BLaER1 treated with 17β-estradiol and CSF1 and Interleukin-3, amounts not matched to agents 10 nM and 100 nM (cell line): ENCODE measurements around the gene COL23A1.

Experiments
- H3K27ac ChIP-seq, 11 experiments: shearing (Covaris generic); formaldehyde crosslinking; 2 replicates each; pipeline ENCODE4 v1.8.1; 2022
- H3K27me3 ChIP-seq, 11 experiments: shearing (Covaris generic); formaldehyde crosslinking; 2 replicates each; pipeline ENCODE4 v1.8.1; 2022
- H3K36me3 ChIP-seq, 11 experiments: shearing (Covaris generic); formaldehyde crosslinking; 2 replicates each; pipeline ENCODE4 v1.8.1; 2022
- H3K4me1 ChIP-seq, 10 experiments: shearing (Covaris generic); formaldehyde crosslinking; 2 replicates each; pipeline ENCODE4 v1.8.1; 2022
- H3K4me2 ChIP-seq, 11 experiments: shearing (Covaris generic); formaldehyde crosslinking; 2 replicates each; pipeline ENCODE4 v1.8.1; 2022
- H3K4me3 ChIP-seq, 10 experiments: shearing (Covaris generic); formaldehyde crosslinking; 2 replicates each; pipeline ENCODE4 v1.8.1; 2022
- H3K9ac ChIP-seq, 11 experiments: shearing (Covaris generic); formaldehyde crosslinking; 2 replicates each; pipeline ENCODE4 v1.8.1; 2022
- H3K9me3 ChIP-seq, 11 experiments: shearing (Covaris generic); formaldehyde crosslinking; replicated peaks in 1 of 11; 2 replicates each; pipeline ENCODE4 v1.8.1; 2022
- H4K20me1 ChIP-seq, 11 experiments: shearing (Covaris generic); formaldehyde crosslinking; 2 replicates each; pipeline ENCODE4 v1.8.1; 2022
- Cebpa-rat ChIP-seq, 11 experiments: shearing (Covaris generic); IDR thresholded peaks; 2 replicates each; pipeline ENCODE4 v1.8.1; 2022

Gene COL23A1

GRCh38 chr5:178416919-178417318 is 173.3 kb downstream of the COL23A1 start:
- H3K4me1 ChIP-seq: peaks cover 14 to 42% (median 32%) of the 10 kb centered on the region in 10 experiments
- H3K4me2 ChIP-seq: peak overlapping the region; percentile 52 to 81 (median 73)
- TF ChIP-seq Cebpa-rat (IDR thresholded peaks at IDR 0.05): no peak
- no peak overlapping the region for H3K9ac ChIP-seq
- no peak overlapping the region for H3K27ac ChIP-seq
- H3K9me3 ChIP-seq: no peaks in the 10 kb centered on the region
- H3K27me3 ChIP-seq: peaks cover 0 to 18% (median 0%) of the 10 kb centered on the region in 11 experiments; a peak in 3 of 22 replicates
- H3K4me3 ChIP-seq: no peak overlapping the region
- no peaks in the 10 kb centered on the region for H3K36me3 ChIP-seq
- H4K20me1 ChIP-seq: peaks cover 0 to 14% (median 0%) of the 10 kb centered on the region in 11 experiments; a peak in 1 of 22 replicates

- peaks cover 0 to 18% (median 0%) of the 10 kb centered on the region in 11 experiments; a peak in 3 of 22 replicates for H3K27me3 ChIP-seq
- no peaks in the 10 kb centered on the region for H3K36me3 ChIP-seq
- H3K4me1 ChIP-seq: peaks cover 14 to 42% (median 32%) of the 10 kb centered on the region in 10 experiments
- H3K4me2 ChIP-seq: peak overlapping the region in 10 of 11 experiments; percentile 52 to 81 (median 72); a peak in 15 of 22 replicates
- H3K9ac ChIP-seq: no peak overlapping the region
- H3K4me3 ChIP-seq: no peak overlapping the region
- no peaks in the 10 kb centered on the region for H3K9me3 ChIP-seq
- no peak for TF ChIP-seq Cebpa-rat (IDR thresholded peaks at IDR 0.05)
- peaks cover 0 to 14% (median 0%) of the 10 kb centered on the region in 11 experiments; a peak in 1 of 22 replicates for H4K20me1 ChIP-seq
- H3K27ac ChIP-seq: no peak overlapping the region
Measured at GRCh38 chr5:178416206-178416882, 173.8 kb downstream of the COL23A1 start.

- Histone ChIP-seq H3K4me3 (no peak overlapping the region), H3K4me1 (peaks cover 18 to 38% (median 27%) of the 10 kb centered on the region in 10 experiments), H3K27ac (no peak overlapping the region), H4K20me1 (peaks cover 0 to 14% (median 0%) of the 10 kb centered on the region in 11 experiments; a peak in 1 of 22 replicates), H3K9ac (no peak overlapping the region), H3K36me3 (no peaks in the 10 kb centered on the region), H3K4me2 (no peak overlapping the region), H3K9me3 (peaks cover 0 to 2% (median 0%) of the 10 kb centered on the region in 11 experiments; a peak in 2 of 22 replicates), H3K27me3 (peaks cover 0 to 18% (median 0%) of the 10 kb centered on the region in 11 experiments; a peak in 3 of 22 replicates)
- no peak for TF ChIP-seq Cebpa-rat (IDR thresholded peaks at IDR 0.05)
Measured at GRCh38 chr5:178415353-178415752, 174.8 kb downstream of the COL23A1 start.

GRCh38 chr5:178413988-178414387 is 176.2 kb downstream of the COL23A1 start:
- TF ChIP-seq Cebpa-rat (IDR thresholded peaks at IDR 0.05): no peak
- H3K4me2 ChIP-seq: 0 out of 22 replicates have a peak overlapping the region, but pooled peaks of 1 of the 11 experiments have one; percentile 6
- H4K20me1 ChIP-seq: peaks cover 0 to 14% (median 0%) of the 10 kb centered on the region in 11 experiments; a peak in 1 of 22 replicates
- H3K9ac ChIP-seq: no peak overlapping the region
- H3K36me3 ChIP-seq: no peaks in the 10 kb centered on the region
- no peak overlapping the region for H3K27ac ChIP-seq
- H3K9me3 ChIP-seq: peaks cover 0 to 7% (median 0%) of the 10 kb centered on the region in 11 experiments; a peak in 4 of 22 replicates
- no peak overlapping the region for H3K4me3 ChIP-seq
- H3K4me1 ChIP-seq: peaks cover 18 to 30% (median 23%) of the 10 kb centered on the region in 10 experiments
- H3K27me3 ChIP-seq: peaks cover 0 to 18% (median 0%) of the 10 kb centered on the region in 11 experiments; a peak in 3 of 22 replicates

GRCh38 chr5:178411083-178411482 is 179.1 kb downstream of the COL23A1 start:
- peaks cover 0 to 5% (median 0%) of the 10 kb centered on the region in 11 experiments; a peak in 3 of 22 replicates for H3K27me3 ChIP-seq

GRCh38 chr5:178407646-178408045 is 182.5 kb downstream of the COL23A1 start:
- TF ChIP-seq Cebpa-rat (IDR thresholded peaks at IDR 0.05): no peak
- Histone ChIP-seq H3K4me1 (peaks cover 0 to 15% (median 0%) of the 10 kb centered on the region in 10 experiments; a peak in 4 of 20 replicates), H3K36me3 (no peaks in the 10 kb centered on the region)

More at GRCh38 chr5:178411083-178411482, 179.1 kb downstream of the COL23A1 start:
- Histone ChIP-seq H3K9me3 (peaks cover 21 to 36% (median 27%) of the 10 kb centered on the region in 11 experiments), H4K20me1 (peaks cover 0 to 11% (median 0%) of the 10 kb centered on the region in 11 experiments; a peak in 1 of 22 replicates), H3K27ac (no peak overlapping the region), H3K4me3 (no peak overlapping the region), H3K4me1 (peaks cover 0 to 12% (median 0%) of the 10 kb centered on the region in 10 experiments; a peak in 4 of 20 replicates), H3K9ac (no peak overlapping the region), H3K36me3 (no peaks in the 10 kb centered on the region), H3K4me2 (no peak overlapping the region)
- TF ChIP-seq Cebpa-rat (IDR thresholded peaks at IDR 0.05): no peak

GRCh38 chr5:178404987-178405386 is 185.2 kb downstream of the COL23A1 start:
- H3K9ac ChIP-seq: no peak overlapping the region

More at GRCh38 chr5:178407646-178408045, 182.5 kb downstream of the COL23A1 start:
- Histone ChIP-seq H3K27me3 (no peaks in the 10 kb centered on the region), H3K9me3 (peaks cover 21 to 39% (median 28%) of the 10 kb centered on the region in 11 experiments), H3K4me3 (no peak overlapping the region), H3K4me2 (no peak overlapping the region), H4K20me1 (no peaks in the 10 kb centered on the region), H3K9ac (no peak overlapping the region), H3K27ac (no peak overlapping the region)

GRCh38 chr5:178403956-178404600 is 186.1 kb downstream of the COL23A1 start:
- Histone ChIP-seq H3K9ac (no peak overlapping the region), H3K4me2 (0 out of 22 replicates have a peak overlapping the region, but pooled peaks of 1 of the 11 experiments have one; percentile 18), H3K9me3 (peaks cover 21 to 39% (median 28%) of the 10 kb centered on the region in 11 experiments), H3K27me3 (no peaks in the 10 kb centered on the region), H3K4me1 (peaks cover 4 to 11% (median 6%) of the 10 kb centered on the region in 10 experiments; a peak in 15 of 20 replicates), H3K36me3 (no peaks in the 10 kb centered on the region), H3K27ac (no peak overlapping the region), H4K20me1 (no peaks in the 10 kb centered on the region), H3K4me3 (no peak overlapping the region)
- TF ChIP-seq Cebpa-rat (IDR thresholded peaks at IDR 0.05): no peak

More at GRCh38 chr5:178404987-178405386, 185.2 kb downstream of the COL23A1 start:
- no peak overlapping the region for H3K4me3 ChIP-seq
- peaks cover 0 to 10% (median 0%) of the 10 kb centered on the region in 10 experiments; a peak in 3 of 20 replicates for H3K4me1 ChIP-seq
- TF ChIP-seq Cebpa-rat (IDR thresholded peaks at IDR 0.05): no peak
- no peaks in the 10 kb centered on the region for H4K20me1 ChIP-seq
- no peaks in the 10 kb centered on the region for H3K36me3 ChIP-seq
- peaks cover 21 to 39% (median 28%) of the 10 kb centered on the region in 11 experiments for H3K9me3 ChIP-seq
- H3K27ac ChIP-seq: no peak overlapping the region
- H3K4me2 ChIP-seq: peak overlapping the region in 3 of 11 experiments; percentile 18 to 55 (median 22); a peak in 3 of 22 replicates
- H3K27me3 ChIP-seq: no peaks in the 10 kb centered on the region
